HCEC 1CT (cell line): ENCODE measurements around the gene ZNF736.
"Not testable (repeated sequence)": the region's sequence is repeated elsewhere in the genome, so short reads cannot be mapped to it uniquely, and the experiment has no call there.

Experiments
- DNase-seq: peaks from one replicate; pipeline ENCODE4 v3.0.0-alpha.2; 2017

ZNF736 gene

GRCh38 chr7:64313740-64314491, at the start of gene ZNF736:
ZNF736 (plus strand) TSS chr7:64313961; CDS start chr7:64314151, 190 bp downstream.
- DNase-seq, result peak; percentile 95

GRCh38 chr7:64266341-64266919, 47.3 kb upstream of the ZNF736 start:
- DNase-seq, result no peak

- DNase-seq, result no peak
Observed at GRCh38 chr7:64277630-64278029, 36.1 kb upstream of the ZNF736 start.

- DNase-seq, result no peak
Observed at GRCh38 chr7:64294701-64295420, 18.9 kb upstream of the ZNF736 start.

GRCh38 chr7:64297418-64297817, 16.3 kb upstream of the ZNF736 start:
- not testable (repeated sequence) for DNase-seq

GRCh38 chr7:64300641-64301405, 12.9 kb upstream of the ZNF736 start:
- DNase-seq, result no peak

GRCh38 chr7:64307254-64308015, 6.3 kb upstream of the ZNF736 start:
- DNase-seq, result peak; percentile 81

- DNase-seq, result no peak
Observed at GRCh38 chr7:64308016-64308270, 5.8 kb upstream of the ZNF736 start.

- DNase-seq, result no peak
Observed at GRCh38 chr7:64310426-64310825, 3.3 kb upstream of the ZNF736 start.

GRCh38 chr7:64312826-64313225, 935 bp upstream of the ZNF736 start:
- no peak for DNase-seq

GRCh38 chr7:64314566-64314965, 805 bp downstream of the ZNF736 start:
- no peak for DNase-seq

GRCh38 chr7:64316031-64316742, 2.4 kb downstream of the ZNF736 start:
- not testable (repeated sequence) for DNase-seq

- no peak for DNase-seq
Observed at GRCh38 chr7:64320547-64321513, 7.1 kb downstream of the ZNF736 start.

GRCh38 chr7:64324166-64324565, 10.4 kb downstream of the ZNF736 start:
- DNase-seq, result not testable (repeated sequence)

- DNase-seq, result not testable (repeated sequence)
Observed at GRCh38 chr7:64348713-64349210, 35.0 kb downstream of the ZNF736 start.

- no peak for DNase-seq
Observed at GRCh38 chr7:64359543-64359942, 45.8 kb downstream of the ZNF736 start.

GRCh38 chr7:64371116-64371515, 57.4 kb downstream of the ZNF736 start:
- no peak for DNase-seq

GRCh38 chr7:64373017-64373416, 59.3 kb downstream of the ZNF736 start:
- no peak for DNase-seq

GRCh38 chr7:64400401-64400800, 86.6 kb downstream of the ZNF736 start:
- no peak for DNase-seq
